ENCODE measurements around the gene TRIO.
"Not testable (repeated sequence)": the region's sequence is repeated elsewhere in the genome, so short reads cannot be mapped to it uniquely, and the experiment has no call there.

The TRIO gene

GRCh38 chr5:14204011-14204670 is 61.0 kb downstream of the TRIO start:
- Histone ChIP-seq H3K36me3 (ENCODE audit: insufficient read depth, insufficient read length, low read length) (no peaks in the 10 kb centered on the region), H3K27me3 (ENCODE audit: insufficient read depth, insufficient read length) (no peaks in the 10 kb centered on the region), H3K9ac (ENCODE audit: insufficient read length, low read depth) (no peak overlapping the region), H3K4me3 (ENCODE audit: insufficient read length, low read depth) (no peak overlapping the region), H3K4me1 (ENCODE audit: insufficient read depth, insufficient read length) (no peaks in the 10 kb centered on the region), H3K9me3 (ENCODE audit: insufficient read depth, low read length) (no peaks in the 10 kb centered on the region)
- TF ChIP-seq YY1 (IDR thresholded peaks at IDR 0.05; ENCODE audit: insufficient read depth, insufficient read length), result no peak
- TF ChIP-seq ZNF274 (IDR thresholded peaks at IDR 0.05; ENCODE audit: low read depth, low read length), result no peak
- no peak for TF ChIP-seq SUZ12 (IDR thresholded peaks at IDR 0.05; ENCODE audit: extremely low read depth, insufficient read depth, insufficient read length)
- no peak for DNase-seq (ENCODE audit: low read depth, low spot score)

- H3K4me3 ChIP-seq (ENCODE audit: insufficient read length, low read depth), result no peak overlapping the region
- no peak overlapping the region for H3K9ac ChIP-seq (ENCODE audit: insufficient read length, low read depth)
- no peaks in the 10 kb centered on the region for H3K4me1 ChIP-seq (ENCODE audit: insufficient read depth, insufficient read length)
Measured at GRCh38 chr5:14204785-14205321, 61.7 kb downstream of the TRIO start.

DNA sequence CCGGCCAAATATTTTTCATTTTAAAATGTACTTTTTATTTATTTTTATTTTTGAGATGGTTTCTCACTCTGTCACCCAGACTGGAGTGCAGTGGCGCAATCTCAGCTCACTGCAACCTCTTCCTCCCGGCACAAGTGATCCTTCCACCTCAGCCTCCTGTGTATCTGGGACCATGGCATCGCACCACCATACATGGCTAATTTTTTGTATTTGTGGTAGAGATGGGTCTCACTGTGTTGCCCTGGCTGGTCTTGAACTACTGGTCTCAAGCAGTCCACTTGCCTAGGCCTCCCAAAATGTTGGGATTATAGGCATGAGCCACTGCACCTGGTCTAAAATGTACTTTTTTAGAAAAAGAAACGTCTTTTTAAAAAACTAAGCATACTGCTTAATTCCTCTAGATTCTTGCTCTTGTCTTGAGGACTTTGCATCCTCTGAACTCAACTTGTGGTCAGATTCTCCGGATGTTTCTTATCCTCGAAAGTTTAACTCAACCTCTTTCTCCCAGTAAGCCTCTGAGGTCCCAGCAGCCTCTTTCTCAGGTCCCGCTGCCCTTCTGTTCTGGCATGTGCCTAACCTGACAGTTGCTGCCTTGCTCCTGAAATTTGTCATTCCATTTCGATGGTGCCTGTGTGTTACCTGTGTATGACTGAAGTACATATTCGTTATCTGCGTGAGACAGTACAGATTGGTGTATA is 63.0 kb downstream of the TRIO start:
- H3K4me3 ChIP-seq (ENCODE audit: insufficient read length, low read depth), result no peak overlapping the region
- H3K4me1 ChIP-seq (ENCODE audit: insufficient read depth, insufficient read length), result no peaks in the 10 kb centered on the region
- DNase-seq (ENCODE audit: low read depth, low spot score), result no peak
- H3K9ac ChIP-seq (ENCODE audit: insufficient read length, low read depth), result no peak overlapping the region
- no peaks in the 10 kb centered on the region for H3K36me3 ChIP-seq (ENCODE audit: insufficient read depth, insufficient read length, low read length)
- H3K27me3 ChIP-seq (ENCODE audit: insufficient read depth, insufficient read length), result no peaks in the 10 kb centered on the region
- no peaks in the 10 kb centered on the region for H3K9me3 ChIP-seq (ENCODE audit: insufficient read depth, low read length)
- TF ChIP-seq ZNF274 (IDR thresholded peaks at IDR 0.05; ENCODE audit: low read depth, low read length), result no peak
- TF ChIP-seq SUZ12 (IDR thresholded peaks at IDR 0.05; ENCODE audit: extremely low read depth, insufficient read depth, insufficient read length), result no peak
- no peak for TF ChIP-seq YY1 (IDR thresholded peaks at IDR 0.05; ENCODE audit: insufficient read depth, insufficient read length)

More at GRCh38 chr5:14204785-14205321, 61.7 kb downstream of the TRIO start:
- no peak for DNase-seq (ENCODE audit: low read depth, low spot score)
- TF ChIP-seq ZNF274 (IDR thresholded peaks at IDR 0.05; ENCODE audit: low read depth, low read length) (no peak), SUZ12 (IDR thresholded peaks at IDR 0.05; ENCODE audit: extremely low read depth, insufficient read depth, insufficient read length) (no peak), YY1 (IDR thresholded peaks at IDR 0.05; ENCODE audit: insufficient read depth, insufficient read length) (no peak)
- no peaks in the 10 kb centered on the region for H3K36me3 ChIP-seq (ENCODE audit: insufficient read depth, insufficient read length, low read length)
- no peaks in the 10 kb centered on the region for H3K27me3 ChIP-seq (ENCODE audit: insufficient read depth, insufficient read length)
- H3K9me3 ChIP-seq (ENCODE audit: insufficient read depth, low read length), result no peaks in the 10 kb centered on the region

GRCh38 chr5:14207428-14207827 is 64.3 kb downstream of the TRIO start:
- not testable (repeated sequence) for H3K9me3 ChIP-seq (ENCODE audit: insufficient read depth, low read length); H3K4me3 ChIP-seq (ENCODE audit: insufficient read length, low read depth); H3K9ac ChIP-seq (ENCODE audit: insufficient read length, low read depth); H3K4me1 ChIP-seq (ENCODE audit: insufficient read depth, insufficient read length); DNase-seq (ENCODE audit: low read depth, low spot score); H3K27me3 ChIP-seq (ENCODE audit: insufficient read depth, insufficient read length); H3K36me3 ChIP-seq (ENCODE audit: insufficient read depth, insufficient read length, low read length)

DNA sequence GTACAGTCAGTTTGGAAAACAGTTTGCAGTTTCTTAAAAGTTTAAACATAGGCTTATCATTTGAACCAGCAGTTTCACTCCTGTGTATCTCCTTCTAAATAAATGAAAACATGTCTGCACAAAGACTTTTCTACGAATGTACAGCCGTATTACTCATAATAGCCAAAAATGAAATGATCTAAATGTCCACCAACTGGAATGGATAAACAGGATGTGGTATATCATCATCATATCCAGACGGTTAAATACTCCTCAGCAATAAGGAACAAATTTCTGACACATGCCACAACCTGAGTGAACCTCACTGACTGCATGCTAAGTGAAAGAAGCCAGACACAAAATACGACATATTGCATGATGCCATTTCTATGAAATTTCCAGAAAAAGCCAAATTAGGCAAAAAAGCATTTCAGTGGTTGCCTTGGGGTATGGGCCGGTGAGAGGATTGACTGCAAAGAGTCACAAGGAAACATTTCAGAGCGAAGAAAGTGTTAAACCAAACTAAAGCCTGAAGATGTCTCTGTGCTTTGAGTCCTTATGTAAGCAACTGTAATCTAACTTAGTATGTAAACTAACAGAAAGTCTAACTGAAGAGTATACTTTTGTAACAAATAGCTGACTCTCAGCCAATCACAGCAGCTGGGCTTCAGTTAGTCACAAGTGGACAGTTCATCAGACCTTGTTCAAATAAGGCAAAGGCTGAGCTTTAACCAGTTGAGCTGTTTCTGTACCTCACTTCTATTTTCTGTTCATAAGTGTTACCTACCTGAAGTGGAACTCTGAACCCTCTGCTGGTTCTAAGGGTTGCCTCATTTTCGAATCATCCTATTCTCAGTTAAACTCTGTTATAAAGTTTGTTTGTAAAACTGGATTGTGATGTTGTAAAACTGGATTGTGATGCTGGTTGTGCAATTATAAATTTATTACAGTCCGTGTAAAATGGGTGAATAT is 65.2 kb downstream of the TRIO start:
- Histone ChIP-seq H3K4me1 (ENCODE audit: insufficient read depth, insufficient read length) (no peaks in the 10 kb centered on the region), H3K27me3 (ENCODE audit: insufficient read depth, insufficient read length) (no peaks in the 10 kb centered on the region), H3K9me3 (ENCODE audit: insufficient read depth, low read length) (no peaks in the 10 kb centered on the region), H3K36me3 (ENCODE audit: insufficient read depth, insufficient read length, low read length) (no peaks in the 10 kb centered on the region), H3K4me3 (ENCODE audit: insufficient read length, low read depth) (no peak overlapping the region), H3K9ac (ENCODE audit: insufficient read length, low read depth) (no peak overlapping the region)
- DNase-seq (ENCODE audit: low read depth, low spot score), result no peak
- TF ChIP-seq ZNF274 (IDR thresholded peaks at IDR 0.05; ENCODE audit: low read depth, low read length) (no peak), YY1 (IDR thresholded peaks at IDR 0.05; ENCODE audit: insufficient read depth, insufficient read length) (no peak), SUZ12 (IDR thresholded peaks at IDR 0.05; ENCODE audit: extremely low read depth, insufficient read depth, insufficient read length) (no peak)

GRCh38 chr5:14209222-14209822 is 66.2 kb downstream of the TRIO start:
- no peak for DNase-seq (ENCODE audit: low read depth, low spot score)
- Histone ChIP-seq H3K9ac (ENCODE audit: insufficient read length, low read depth) (no peak overlapping the region), H3K27me3 (ENCODE audit: insufficient read depth, insufficient read length) (no peaks in the 10 kb centered on the region), H3K36me3 (ENCODE audit: insufficient read depth, insufficient read length, low read length) (no peaks in the 10 kb centered on the region), H3K9me3 (ENCODE audit: insufficient read depth, low read length) (no peaks in the 10 kb centered on the region), H3K4me1 (ENCODE audit: insufficient read depth, insufficient read length) (no peaks in the 10 kb centered on the region), H3K4me3 (ENCODE audit: insufficient read length, low read depth) (no peak overlapping the region)
- TF ChIP-seq SUZ12 (IDR thresholded peaks at IDR 0.05; ENCODE audit: extremely low read depth, insufficient read depth, insufficient read length), result no peak
- no peak for TF ChIP-seq ZNF274 (IDR thresholded peaks at IDR 0.05; ENCODE audit: low read depth, low read length)
- no peak for TF ChIP-seq YY1 (IDR thresholded peaks at IDR 0.05; ENCODE audit: insufficient read depth, insufficient read length)
